GM12878 (cell line): ENCODE measurements around the gene TNRC6C. TPM values are rescaled to one million over a fixed set of nuclear protein-coding genes. Genes with fewer than 3 reads are reported as not detected.

Experiments used
- BACH1 ChIP-seq: fragments of 450-650 bp; IDR thresholded peaks from 2 replicates; pipeline ENCODE4 v1.6.1; 2017; ENCODE audit warnings: mild to moderate bottlenecking, borderline replicate concordance
- BCL11A ChIP-seq: IDR thresholded peaks from 2 replicates; pipeline ENCODE4 v1.6.1; 2011; ENCODE audit warnings: low read depth, low read length
- CBFB ChIP-seq: IDR thresholded peaks from 2 replicates; pipeline ENCODE4 v1.6.1; 2016; ENCODE audit warnings: antibody characterized with exemption, low read depth
- CHD2 ChIP-seq: IDR thresholded peaks from 2 replicates; pipeline ENCODE4 v1.6.1; 2011; ENCODE audit warnings: low read depth, low read length, improper control_type of control experiment, borderline replicate concordance
- CTCF ChIP-seq, 3 experiments: IDR thresholded peaks in 2 of 3; conservative IDR thresholded peaks in 1 of 3; 2 replicates each; pipeline ENCODE4 v1.5.1; 2011; ENCODE audit warnings: low read depth in 3 of 3, low read length in 3 of 3, mild to moderate bottlenecking in 3 of 3, control low read depth in 2 of 3, moderate library complexity in 2 of 3, inconsistent platforms in 1 of 3, mixed read lengths in 1 of 3; ENCODE audit not compliant: control insufficient read depth in 2 of 3, insufficient read depth in 1 of 3; ENCODE audit errors: extremely low read depth in 1 of 3
- DPF2 ChIP-seq: fragments of 450-650 bp; IDR thresholded peaks from 2 replicates; pipeline ENCODE4 v1.6.1; 2017; ENCODE audit warnings: mild to moderate bottlenecking
- FOS ChIP-seq: IDR thresholded peaks from 3 replicates; pipeline ENCODE4 v1.6.1; 2011; ENCODE audit warnings: borderline replicate concordance; ENCODE audit not compliant: insufficient read length; ENCODE audit errors: extremely low read depth
- HDGF ChIP-seq: fragments of 450-650 bp; IDR thresholded peaks from 2 replicates; pipeline ENCODE4 v1.6.1; 2016; ENCODE audit warnings: antibody characterized with exemption
- KDM1A ChIP-seq: fragments of 200-600 bp; sonication (generic); IDR thresholded peaks from 2 replicates; pipeline ENCODE4 v1.6.1; 2016; ENCODE audit warnings: borderline replicate concordance
- LARP7 ChIP-seq: fragments of 450-650 bp; IDR thresholded peaks from 2 replicates; pipeline ENCODE4 v1.6.1; 2017; ENCODE audit warnings: mild to moderate bottlenecking
- MAX ChIP-seq: IDR thresholded peaks from 2 replicates; pipeline ENCODE4 v1.6.1; 2012; ENCODE audit warnings: low read depth, low read length, improper control_type of control experiment
- MLLT1 ChIP-seq: fragments of 450-650 bp; IDR thresholded peaks from 2 replicates; pipeline ENCODE4 v1.6.1; 2016; ENCODE audit warnings: mild to moderate bottlenecking
- MTA2 ChIP-seq: fragments of 450-650 bp; IDR thresholded peaks from 2 replicates; pipeline ENCODE4 v1.6.1; 2016; ENCODE audit warnings: low read depth, mild to moderate bottlenecking, moderate library complexity
- POLR2AphosphoS5 ChIP-seq: IDR thresholded peaks from 2 replicates; pipeline ENCODE4 v1.6.1; 2011; ENCODE audit warnings: mild to moderate bottlenecking, low read length, inconsistent platforms
- REST ChIP-seq: IDR thresholded peaks from 2 replicates; pipeline ENCODE4 v1.6.1; 2012; ENCODE audit warnings: mild to moderate bottlenecking, low read depth, low read length
- SMC3 ChIP-seq: IDR thresholded peaks from 2 replicates; pipeline ENCODE4 v1.6.1; 2011; ENCODE audit warnings: low read length, improper control_type of control experiment, borderline replicate concordance
- ZBED1 ChIP-seq: IDR thresholded peaks from 2 replicates; pipeline ENCODE4 v1.6.1; 2016; ENCODE audit warnings: borderline replicate concordance
- ZNF24 ChIP-seq: fragments of 450-650 bp; IDR thresholded peaks from 2 replicates; pipeline ENCODE4 v1.6.1; 2017; ENCODE audit warnings: antibody characterized with exemption, mild to moderate bottlenecking
- polyA plus RNA-seq, 11 experiments: library from polyadenylated mRNA; depleted of rRNA in 4 of 11; unstranded in 6 of 11; stranded (reverse) in 5 of 11; fragments of >200 nt; fragmentation: Nextera tagmentation in 4 of 11; fragmentation: Illumina TruSeq in 1 of 11; extraction: Ambion mirVana in 4 of 11; extraction: Trizol in 1 of 11; gene quantifications; 1 replicate in 1 of 11; 2 replicates in 10 of 11; pipeline versions ENCODE4 v1.2.1 to v1.2.3, GENCODE V29; 2011 to 2016; ENCODE audit warnings: inconsistent platforms in 2 of 11, missing spikeins in 2 of 11, low read depth in 1 of 11
- total RNA-seq, 4 experiments: library from RNA; depleted of rRNA in 3 of 4; stranded (reverse); fragments of >200 nt in 3 of 4; fragmentation: Illumina TruSeq in 1 of 4; extraction: Trizol in 1 of 4; gene quantifications; 2 replicates each; pipeline versions ENCODE4 v1.2.1 to v1.2.3, GENCODE V29; 2013 to 2021

Gene TNRC6C
- total and polyA plus RNA-seq, 10 of the 15 experiments (the other 5 are each of a cell fraction or from before 2014, with no cell fraction given): 0.40 to 6.1 (median 0.96) TPM

- TF ChIP-seq REST (0 out of 2 replicates have a peak, but pooled peaks have one; percentile 11), ZNF24 (peak; percentile 87), KDM1A (no peak), MLLT1 (peak; percentile 52), POLR2AphosphoS5 (peak; percentile 57; the same call in 1 of the 2 replicates), BACH1 (peak; percentile 68; the same call in 1 of the 2 replicates), DPF2 (peak; percentile 30; the same call in 1 of the 2 replicates), BCL11A (no peak), MAX (peak; percentile 86), CHD2 (peak; percentile 31; the same call in 1 of the 2 replicates), CBFB (0 out of 2 replicates have a peak, but pooled peaks have one; percentile 29), HDGF (peak; percentile 100), LARP7 (peak; percentile 9; the same call in 1 of the 2 replicates), CTCF (IDR thresholded peaks at IDR 0.05 in 2 of 3, conservative IDR thresholded peaks at IDR 0.05 in 1 of 3; ENCODE audit: control insufficient read depth in 2 of 3, extremely low read depth in 1 of 3, insufficient read depth in 1 of 3, low read depth in 3 of 3, low read length in 3 of 3) (peak; percentile 76 to 78 (median 76)), SMC3 (peak; percentile 73), MTA2 (peak; percentile 30; the same call in 1 of the 2 replicates), FOS (no peak), ZBED1 (peak; percentile 51; the same call in 1 of the 2 replicates)
These were observed 175.7 kb downstream of the TNRC6C start (continued) for GRCh38 chr17:78133971-78134898.
